HG03439 (cell line): ENCODE results near the gene TTK.

Source experiments
- ATAC-seq: cut with Tn5 transposase; IDR thresholded peaks from one replicate; pipeline ENCODE4 v1.9.1; 2021; ENCODE audit warnings: mild to moderate bottlenecking, moderate library complexity; ENCODE audit not compliant: unreplicated experiment

Gene TTK

GRCh38 chr6:80004173-80005072, at the start of gene TTK:
Gene TTK (plus strand): TSS chr6:80004649. CDS start chr6:80005844, 1,195 bp downstream.
- peak; percentile 100 for ATAC-seq

GRCh38 chr6:79954849-79955248, 49.6 kb upstream of the TTK start:
- ATAC-seq, result no peak

- no peak for ATAC-seq
Observed at GRCh38 chr6:79964607-79965081, 39.8 kb upstream of the TTK start.

- no peak for ATAC-seq
Observed at GRCh38 chr6:79967178-79967577, 37.3 kb upstream of the TTK start.

GRCh38 chr6:79969784-79970183, 34.7 kb upstream of the TTK start:
- ATAC-seq, result no peak

- ATAC-seq, result no peak
Observed at GRCh38 chr6:79971193-79971592, 33.3 kb upstream of the TTK start.

GRCh38 chr6:79981652-79982051, 22.8 kb upstream of the TTK start:
- ATAC-seq, result no peak

- ATAC-seq, result no peak
Observed at GRCh38 chr6:79984261-79984660, 20.2 kb upstream of the TTK start.

- ATAC-seq, result no peak
Observed at GRCh38 chr6:79985128-79985527, 19.3 kb upstream of the TTK start.

GRCh38 chr6:79989641-79990040, 14.8 kb upstream of the TTK start:
- ATAC-seq, result no peak

- ATAC-seq, result no peak
Observed at GRCh38 chr6:79993012-79993910, 11.2 kb upstream of the TTK start.

GRCh38 chr6:79993911-79994309, 10.5 kb upstream of the TTK start:
- ATAC-seq, result no peak

- no peak for ATAC-seq
Observed at GRCh38 chr6:79997728-79998127, 6.7 kb upstream of the TTK start.

- ATAC-seq, result no peak
Observed at GRCh38 chr6:80001337-80001736, 3.1 kb upstream of the TTK start.

GRCh38 chr6:80003826-80004172, 650 bp upstream of the TTK start:
- peak; percentile 18 for ATAC-seq

- ATAC-seq, result no peak
Observed at GRCh38 chr6:80005406-80005805, 957 bp downstream of the TTK start.

GRCh38 chr6:80006541-80006940, 2.1 kb downstream of the TTK start:
- ATAC-seq, result no peak

- no peak for ATAC-seq
Observed at GRCh38 chr6:80009531-80009930, 5.1 kb downstream of the TTK start.

- ATAC-seq, result no peak
Observed at GRCh38 chr6:80010288-80010687, 5.8 kb downstream of the TTK start.

- no peak for ATAC-seq
Observed at GRCh38 chr6:80015839-80016435, 11.5 kb downstream of the TTK start.

GRCh38 chr6:80020381-80021120, 16.1 kb downstream of the TTK start:
- ATAC-seq, result no peak
